GM19397 (cell line): ENCODE data around the gene ANKRD11.

Experiments
- ATAC-seq: cut with Tn5 transposase; IDR thresholded peaks from one replicate; pipeline ENCODE4 v1.9.1; 2021; ENCODE audit warnings: mild to moderate bottlenecking, moderate library complexity; ENCODE audit not compliant: unreplicated experiment

The ANKRD11 gene

GRCh38 chr16:89490439-89491237 lies at the start of gene ANKRD11:
Gene ANKRD11, minus strand, starts transcription at chr16:89490561. Its CDS starts 173,542 bp downstream, at chr16:89317019.
- peak; percentile 80 for ATAC-seq

GRCh38 chr16:89538286-89538685 lies 47.9 kb upstream of the ANKRD11 start:
- ATAC-seq = no peak

GRCh38 chr16:89537549-89537925 lies 47.2 kb upstream of the ANKRD11 start:
- no peak for ATAC-seq

GRCh38 chr16:89536886-89537548 lies 46.7 kb upstream of the ANKRD11 start:
- no peak for ATAC-seq

- no peak for ATAC-seq
These were observed 46.0 kb upstream of the ANKRD11 start for GRCh38 chr16:89536371-89536770.

- ATAC-seq = no peak
These were observed 43.9 kb upstream of the ANKRD11 start for GRCh38 chr16:89534252-89534756.

GRCh38 chr16:89531821-89532526 lies 41.6 kb upstream of the ANKRD11 start:
- no peak for ATAC-seq

- ATAC-seq = no peak
These were observed 40.3 kb upstream of the ANKRD11 start for GRCh38 chr16:89530401-89531381.

- ATAC-seq = no peak
These were observed 38.7 kb upstream of the ANKRD11 start for GRCh38 chr16:89529097-89529496.

GRCh38 chr16:89525146-89525913 lies 35.0 kb upstream of the ANKRD11 start:
- no peak for ATAC-seq

- no peak for ATAC-seq
These were observed 33.5 kb upstream of the ANKRD11 start for GRCh38 chr16:89523680-89524344.

- no peak for ATAC-seq
These were observed 31.9 kb upstream of the ANKRD11 start for GRCh38 chr16:89522287-89522686.

- no peak for ATAC-seq
These were observed 29.5 kb upstream of the ANKRD11 start for GRCh38 chr16:89519881-89520280.

- ATAC-seq = no peak
These were observed 26.8 kb upstream of the ANKRD11 start for GRCh38 chr16:89517128-89517527.

GRCh38 chr16:89512453-89512852 lies 22.1 kb upstream of the ANKRD11 start:
- ATAC-seq = no peak

- ATAC-seq = no peak
These were observed 21.0 kb upstream of the ANKRD11 start for GRCh38 chr16:89511374-89511773.

GRCh38 chr16:89510526-89510925 lies 20.2 kb upstream of the ANKRD11 start:
- no peak for ATAC-seq

GRCh38 chr16:89507834-89508590 lies 17.7 kb upstream of the ANKRD11 start, which contains the start of gene SPG7:
Gene SPG7, plus strand, starts transcription at chr16:89508403. Its CDS starts 15 bp downstream, at chr16:89508418.
- peak; percentile 76 for ATAC-seq
